Measurements from ENCODE around the gene HIVEP2. TPM values are rescaled to one million over a fixed set of nuclear protein-coding genes. Genes with fewer than 3 reads are reported as not detected.

Gene HIVEP2
- total RNA-seq, 1 experiment from 2014 or later, result 4.2 TPM

DNA sequence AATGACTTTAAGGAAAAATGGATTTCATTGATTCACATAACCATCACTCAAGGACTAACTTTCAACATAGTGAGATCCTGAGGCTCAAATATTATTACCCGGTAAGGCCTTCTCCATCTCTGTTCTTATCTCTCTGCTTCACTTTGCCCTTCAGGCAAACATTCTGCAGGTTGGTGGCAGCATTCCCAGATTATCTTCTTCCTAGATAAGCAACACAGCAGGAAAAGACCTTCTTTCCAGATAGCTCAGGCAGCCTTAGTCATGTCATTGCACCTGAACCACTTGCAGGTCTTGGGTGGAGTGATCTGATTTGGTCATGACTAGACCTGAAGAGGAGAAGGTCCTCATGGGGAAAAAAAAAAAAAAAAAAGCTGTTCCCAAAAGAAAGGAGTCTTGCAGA is 5.3 kb upstream of the HIVEP2 start:
- Histone ChIP-seq H3K4me1 (ENCODE audit: insufficient read depth, low read length) (no peaks in the 10 kb centered on the region), H4K20me1 (ENCODE audit: control insufficient read depth, insufficient read depth, insufficient read length) (no peaks in the 10 kb centered on the region), H4K8ac (replicated peaks; ENCODE audit: insufficient read length, low read depth, low read length) (no peak overlapping the region), H2AFZ (ENCODE audit: low read length) (no peak overlapping the region), H2BK5ac (ENCODE audit: insufficient read length, low read length) (no peak overlapping the region), H3T11ph (ENCODE audit: low read length) (no peak overlapping the region), H4K5ac (ENCODE audit: insufficient read length, low read depth, low read length) (no peak overlapping the region), H2BK15ac (ENCODE audit: low read depth, low read length) (no peak overlapping the region), H3K9me3 (ENCODE audit: control insufficient read depth, low read depth, low read length) (no peaks in the 10 kb centered on the region), H3K14ac (ENCODE audit: insufficient read depth, low read length) (no peak overlapping the region), H3K27ac (ENCODE audit: insufficient read length, low read depth, low read length) (no peak overlapping the region), H3K23ac (ENCODE audit: insufficient read length, low read depth, low read length) (no peak overlapping the region), H3K18ac (ENCODE audit: insufficient read length, low read depth, low read length) (no peak overlapping the region), H2BK120ac (ENCODE audit: low read depth, low read length, poor library complexity, severe bottlenecking) (no peak overlapping the region), H3K27me3 (ENCODE audit: insufficient read depth, low read length) (no peaks in the 10 kb centered on the region), H3K9ac (ENCODE audit: extremely low read depth, insufficient read length, low read length) (no peak overlapping the region), H2AK5ac (ENCODE audit: insufficient read length, low read length) (no peak overlapping the region), H3K79me2 (ENCODE audit: insufficient read depth, low read length) (no peaks in the 10 kb centered on the region), H3K4me2 (ENCODE audit: insufficient read depth, insufficient read length, low read length) (no peak overlapping the region), H4K91ac (ENCODE audit: insufficient read length, low read depth, low read length) (no peak overlapping the region), H3K79me1 (ENCODE audit: insufficient read depth, low read depth, low read length, poor library complexity, severe bottlenecking) (no peaks in the 10 kb centered on the region), H3K4ac (ENCODE audit: low read depth, low read length) (no peak overlapping the region), H2BK20ac (ENCODE audit: low read depth, low read length, poor library complexity, severe bottlenecking) (no peak overlapping the region), H3K56ac (ENCODE audit: insufficient read length, low read depth, low read length) (no peak overlapping the region), H3K23me2 (ENCODE audit: insufficient read length, low read depth, low read length, poor library complexity, severe bottlenecking) (peaks cover 10% of the 10 kb centered on the region), H2BK12ac (ENCODE audit: insufficient read length, low read depth, low read length) (no peak overlapping the region)
- H3K4me1 Mint-ChIP-seq, result peaks cover 11 to 12% of the 10 kb centered on the region in 2 experiments
- peaks cover 17% of the 10 kb centered on the region for H3K27me3 Mint-ChIP-seq (ENCODE audit: low read depth)
- no peak overlapping the region for H3K27ac Mint-ChIP-seq
- TF ChIP-seq, protein P1, sequence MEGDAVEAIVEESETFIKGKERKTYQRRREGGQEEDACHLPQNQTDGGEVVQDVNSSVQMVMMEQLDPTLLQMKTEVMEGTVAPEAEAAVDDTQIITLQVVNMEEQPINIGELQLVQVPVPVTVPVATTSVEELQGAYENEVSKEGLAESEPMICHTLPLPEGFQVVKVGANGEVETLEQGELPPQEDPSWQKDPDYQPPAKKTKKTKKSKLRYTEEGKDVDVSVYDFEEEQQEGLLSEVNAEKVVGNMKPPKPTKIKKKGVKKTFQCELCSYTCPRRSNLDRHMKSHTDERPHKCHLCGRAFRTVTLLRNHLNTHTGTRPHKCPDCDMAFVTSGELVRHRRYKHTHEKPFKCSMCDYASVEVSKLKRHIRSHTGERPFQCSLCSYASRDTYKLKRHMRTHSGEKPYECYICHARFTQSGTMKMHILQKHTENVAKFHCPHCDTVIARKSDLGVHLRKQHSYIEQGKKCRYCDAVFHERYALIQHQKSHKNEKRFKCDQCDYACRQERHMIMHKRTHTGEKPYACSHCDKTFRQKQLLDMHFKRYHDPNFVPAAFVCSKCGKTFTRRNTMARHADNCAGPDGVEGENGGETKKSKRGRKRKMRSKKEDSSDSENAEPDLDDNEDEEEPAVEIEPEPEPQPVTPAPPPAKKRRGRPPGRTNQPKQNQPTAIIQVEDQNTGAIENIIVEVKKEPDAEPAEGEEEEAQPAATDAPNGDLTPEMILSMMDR (conservative IDR thresholded peaks at IDR 0.05), result no peak
- H3K9me3 Mint-ChIP-seq, result no peaks in the 10 kb centered on the region
- no peaks in the 10 kb centered on the region for H3K36me3 Mint-ChIP-seq (ENCODE audit: insufficient read depth in 1 of 3, low read depth in 3 of 3)
- WGBS (ENCODE audit: extremely low coverage, insufficient read length, low lambda C conversion rate), result no CpG with 5 or more reads among the region's 1 CpG
- H3K4me3 Mint-ChIP-seq, result no peak overlapping the region
- no peak for DNase-seq
